AML-193 (cell line): ENCODE data around the gene GPR152.
A peak's percentile ranks its signal among the peaks of the same experiment; 100 is the strongest.

Experiments used
- DNase-seq, 2 experiments: peaks; one replicate each; lab custom pipeline; 2025; lab: John Stamatoyannopoulos, UW

The GPR152 gene

GRCh38 chr11:67465189-67465510, 12.6 kb upstream of the GPR152 start:
- no peak for DNase-seq

- DNase-seq: peak; percentile 82 to 85
Observed at GRCh38 chr11:67464411-67465188, 12.1 kb upstream of the GPR152 start.

DNA sequence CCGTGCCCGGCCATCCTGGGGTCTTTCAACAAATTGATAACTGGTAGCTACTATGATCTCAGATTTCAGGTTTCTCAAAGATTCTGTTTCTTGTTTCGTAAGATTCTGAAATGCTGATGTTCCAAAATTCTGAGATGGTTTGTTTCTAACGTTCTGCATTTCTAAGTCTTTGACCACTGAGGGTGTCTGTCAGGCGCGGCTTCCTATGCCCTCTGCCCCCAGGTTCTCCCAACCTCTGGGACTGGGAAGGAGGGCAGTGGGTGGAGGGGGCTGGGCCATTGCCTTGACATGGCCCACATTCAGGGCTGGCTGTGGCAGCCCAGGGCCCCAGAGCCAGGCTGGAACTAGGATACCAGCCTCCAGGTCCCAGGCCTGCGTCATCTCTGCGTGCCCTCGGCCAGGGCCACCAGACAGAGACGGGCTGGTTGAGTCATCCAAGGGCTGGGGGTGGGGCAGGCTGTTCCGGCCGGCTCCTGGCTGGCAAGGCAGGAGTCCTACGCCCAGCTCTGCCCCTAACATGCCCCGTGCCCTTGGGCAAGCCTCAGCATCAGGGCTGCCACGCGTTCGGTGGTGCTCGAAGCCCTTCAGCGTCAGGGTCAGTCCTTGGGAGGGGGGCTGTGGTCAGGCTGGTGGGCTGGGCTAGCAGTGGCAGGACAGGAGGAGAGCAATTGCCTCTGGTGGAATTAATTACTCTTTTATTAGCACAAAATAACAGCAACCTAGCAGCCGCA, 11.3 kb upstream of the GPR152 start:
- peak; percentile 46 to 63 for DNase-seq

DNA sequence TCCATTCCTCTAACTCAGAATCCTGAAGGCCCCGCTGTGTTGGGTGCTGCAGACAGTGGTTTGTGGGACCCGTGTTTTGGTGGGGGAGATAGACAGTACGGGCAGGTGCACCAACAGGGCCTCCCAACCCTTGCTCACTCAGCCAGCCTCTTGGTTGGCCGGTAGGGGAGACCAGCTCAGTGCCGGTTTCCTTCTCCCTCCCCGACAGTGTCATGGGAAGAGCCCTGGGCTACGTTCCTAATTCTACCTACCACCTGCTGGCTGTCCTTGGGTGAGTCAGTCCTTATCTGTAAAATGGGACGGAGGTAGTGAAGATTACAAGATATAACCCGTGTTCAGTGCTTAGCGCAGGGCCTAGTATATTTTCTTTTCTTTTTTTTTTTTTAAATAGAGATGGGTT, 10.7 kb upstream of the GPR152 start:
- no peak for DNase-seq

DNA sequence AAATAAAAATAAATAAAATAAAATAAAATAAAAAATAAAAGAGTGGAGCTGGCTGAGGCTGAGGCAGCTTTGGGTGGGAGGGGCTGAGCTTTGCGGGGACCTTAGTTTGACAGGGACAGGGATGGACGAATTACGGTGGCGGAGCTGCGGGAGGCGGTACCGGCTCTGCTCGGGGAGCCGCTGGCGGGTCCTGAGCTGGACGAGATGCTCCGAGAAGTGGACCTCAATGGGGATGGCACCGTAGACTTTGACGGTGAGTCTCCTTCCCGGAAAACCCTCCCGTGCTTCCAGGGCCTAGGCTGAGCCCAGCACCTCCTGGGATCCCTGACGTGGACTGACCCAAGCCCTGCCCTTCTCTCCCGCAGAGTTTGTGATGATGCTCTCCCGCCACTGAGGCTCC, 5.7 kb upstream of the GPR152 start:
- DNase-seq: no peak

GRCh38 chr11:67457453-67457852, 4.9 kb upstream of the GPR152 start:
- DNase-seq: no peak

DNA sequence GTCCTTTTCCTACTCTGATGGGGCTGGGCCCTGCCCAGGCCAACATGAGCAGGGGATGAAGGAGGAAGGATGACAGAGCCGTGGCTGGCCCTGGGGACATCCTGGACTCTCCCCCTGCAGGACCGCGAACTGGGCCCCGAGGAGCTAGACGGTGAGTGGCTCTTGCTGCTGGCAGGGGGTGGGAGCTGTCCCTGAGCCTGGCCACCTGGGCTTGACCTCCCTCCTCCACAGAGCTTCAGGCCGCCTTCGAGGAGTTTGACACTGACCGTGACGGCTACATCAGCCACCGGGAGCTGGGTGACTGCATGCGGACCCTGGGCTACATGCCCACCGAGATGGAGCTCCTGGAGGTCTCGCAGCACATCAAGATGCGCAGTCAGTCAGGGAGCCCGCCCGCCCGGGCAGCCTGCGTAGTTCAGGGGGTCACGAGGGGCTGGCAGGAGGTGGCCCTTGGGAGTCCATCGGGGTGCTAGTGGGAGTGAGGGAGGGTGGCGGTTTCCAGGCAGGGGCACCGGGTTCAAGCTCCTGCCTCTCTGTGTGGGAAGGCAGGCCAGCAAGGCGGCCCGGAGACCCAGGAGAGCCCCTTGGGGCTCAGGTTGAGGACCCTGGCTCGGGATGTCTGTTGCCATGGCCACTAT, 3.7 kb upstream of the GPR152 start:
- DNase-seq: no peak

GRCh38 chr11:67455054-67455453, 2.5 kb upstream of the GPR152 start, which contains the start of gene CABP4:
CABP4 (plus strand) TSS chr11:67455354; CDS start chr11:67455424, 70 bp downstream.
- no peak for DNase-seq

GRCh38 chr11:67453816-67454732, 1.5 kb upstream of the GPR152 start:
- DNase-seq: no peak

DNA sequence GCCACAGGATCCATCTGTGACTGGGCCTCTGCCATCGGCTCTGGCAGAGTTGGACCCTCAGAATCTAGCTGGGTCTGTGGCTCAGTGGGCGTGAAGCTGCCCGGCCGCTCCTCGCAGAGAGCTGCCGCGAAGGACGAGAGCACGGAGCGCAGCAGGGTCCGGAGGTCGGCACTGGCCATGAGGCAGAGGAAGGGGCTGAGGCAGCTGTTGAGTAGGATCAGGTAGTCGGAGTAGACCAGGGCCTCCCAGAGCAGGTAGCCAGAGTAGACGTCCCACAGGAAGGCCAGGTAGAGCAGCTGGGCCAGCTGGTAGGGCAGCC, 912 bp downstream of the GPR152 start:
- DNase-seq: no peak

DNA sequence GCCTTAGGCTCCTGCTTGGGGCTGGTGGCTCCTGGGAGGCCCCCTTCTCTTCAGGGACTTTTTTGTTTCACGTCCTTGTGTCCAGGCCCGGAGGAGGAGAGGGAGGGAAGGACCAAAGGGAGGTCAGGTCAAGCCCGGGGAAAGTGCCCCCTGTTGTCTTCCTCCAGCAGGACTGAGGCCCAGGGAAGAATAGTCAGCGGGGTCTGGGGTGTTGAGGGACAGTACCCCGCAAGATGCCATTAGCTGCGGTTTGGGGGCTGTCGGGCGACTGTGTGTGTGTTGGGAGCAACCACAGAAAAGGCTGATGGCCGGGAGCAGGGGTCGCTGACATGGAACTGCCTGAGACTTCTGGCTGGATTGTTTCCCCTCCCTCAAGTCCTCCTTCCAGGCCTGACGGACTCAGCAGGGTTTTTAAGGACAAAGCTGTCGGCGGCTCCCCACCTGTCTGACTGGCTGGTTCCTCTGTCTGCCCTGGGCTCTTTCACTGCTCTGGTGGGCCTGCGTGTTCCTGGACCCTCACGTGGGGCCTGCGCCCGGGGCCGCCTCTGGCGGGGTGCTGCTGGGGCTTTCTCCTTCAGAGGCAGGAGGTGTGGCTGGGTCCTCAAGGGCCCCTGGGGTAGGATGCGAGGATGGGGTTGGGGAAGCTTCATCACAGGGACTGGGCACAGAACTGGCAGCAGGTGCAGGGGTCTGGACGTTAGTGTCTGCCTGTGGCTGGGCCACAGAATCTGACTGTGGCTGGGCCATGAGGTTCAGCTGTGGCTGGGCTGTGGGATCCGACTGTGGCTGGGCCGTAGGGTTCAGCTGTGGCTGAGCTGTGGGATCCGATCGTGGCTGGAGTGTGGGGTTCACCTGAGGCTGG, 1.5 kb downstream of the GPR152 start:
- no peak for DNase-seq

DNA sequence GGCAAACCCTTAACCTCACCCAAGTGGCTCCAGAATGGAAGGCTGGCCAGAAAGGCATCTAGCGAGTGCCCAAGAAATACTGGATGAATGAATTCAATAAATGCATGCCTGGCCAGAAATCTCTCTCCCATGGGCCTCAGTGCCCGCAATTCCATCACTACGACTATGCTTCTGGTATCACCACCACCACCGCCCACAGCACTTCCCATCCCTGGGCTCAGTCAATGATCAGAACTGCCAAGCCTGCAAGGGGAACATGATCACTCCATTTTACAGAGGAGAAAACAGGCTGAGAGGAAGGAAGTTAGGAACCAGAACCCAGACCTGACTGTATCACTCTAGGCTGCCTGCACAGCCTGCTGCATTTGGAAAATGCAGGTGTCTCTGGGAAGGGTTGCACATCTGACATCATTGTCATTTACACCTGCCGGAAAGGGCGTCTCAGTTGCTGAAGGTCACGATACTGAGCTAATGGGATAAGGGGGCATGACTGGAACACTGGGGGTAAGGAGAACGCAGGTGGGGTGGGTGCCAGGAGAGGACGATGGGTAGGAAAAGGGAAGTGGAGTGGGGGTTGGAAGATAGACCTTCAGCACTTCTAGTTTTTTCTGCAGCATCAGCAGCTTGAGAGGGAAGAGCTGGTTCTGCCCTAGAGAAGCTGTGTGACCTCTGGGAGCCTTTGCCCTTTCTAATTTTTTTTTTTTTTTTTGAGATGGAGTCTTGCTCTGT, 3.2 kb downstream of the GPR152 start:
- DNase-seq: no peak

- DNase-seq: no peak
Observed at GRCh38 chr11:67448220-67448609, 4.3 kb downstream of the GPR152 start.

- no peak for DNase-seq
Observed at GRCh38 chr11:67445515-67445914, 7.0 kb downstream of the GPR152 start.

- no peak for DNase-seq
Observed at GRCh38 chr11:67442504-67443404, 9.8 kb downstream of the GPR152 start.

- DNase-seq: no peak
Observed at GRCh38 chr11:67441731-67442351, 10.7 kb downstream of the GPR152 start.

- DNase-seq: no peak
Observed at GRCh38 chr11:67441098-67441563, 11.4 kb downstream of the GPR152 start.

- no peak for DNase-seq
Observed at GRCh38 chr11:67440229-67441097, 12.1 kb downstream of the GPR152 start.
